IMR-90 (cell line): ENCODE results near the gene FRMD6.

Experiments
- BHLHE40 ChIP-seq: fragments of 150-350 bp; IDR thresholded peaks from 2 replicates; pipeline ENCODE4 v1.6.1; 2016; ENCODE audit warnings: mild to moderate bottlenecking, low read depth, low read length
- CHD1 ChIP-seq: IDR thresholded peaks from 2 replicates; pipeline ENCODE4 v1.6.1; 2012; ENCODE audit warnings: low read depth, low read length, improper control_type of control experiment
- FOS ChIP-seq: fragments of 150-350 bp; IDR thresholded peaks from 2 replicates; pipeline ENCODE4 v1.6.1; 2016; ENCODE audit warnings: low read depth, low read length
- MAFK ChIP-seq: IDR thresholded peaks from 2 replicates; pipeline ENCODE4 v1.6.1; 2012; ENCODE audit warnings: low read depth, low read length, improper control_type of control experiment
- MAZ ChIP-seq: IDR thresholded peaks from 2 replicates; pipeline ENCODE4 v1.6.1; 2012; ENCODE audit warnings: low read depth, mild to moderate bottlenecking, low read length, improper control_type of control experiment, moderate library complexity, borderline replicate concordance
- NFE2L2 ChIP-seq: fragments of 150-350 bp; IDR thresholded peaks from 2 replicates; pipeline ENCODE4 v1.6.1; 2016; ENCODE audit warnings: low read depth, mild to moderate bottlenecking, low read length
- POLR2A ChIP-seq: IDR thresholded peaks from 2 replicates; pipeline ENCODE4 v1.6.1; 2012; ENCODE audit warnings: mild to moderate bottlenecking, low read depth, low read length
- RAD21 ChIP-seq: IDR thresholded peaks from 2 replicates; pipeline ENCODE4 v1.6.1; 2012; ENCODE audit warnings: low read length, improper control_type of control experiment
- RCOR1 ChIP-seq: IDR thresholded peaks from 2 replicates; pipeline ENCODE4 v1.6.1; 2012; ENCODE audit warnings: mild to moderate bottlenecking, low read length, improper control_type of control experiment; ENCODE audit not compliant: insufficient replicate concordance
- RFX5 ChIP-seq: IDR thresholded peaks from 2 replicates; pipeline ENCODE4 v1.8.0; 2012; ENCODE audit warnings: low read depth, mild to moderate bottlenecking, low read length, moderate library complexity
- SMC3 ChIP-seq: fragments of 150-350 bp; IDR thresholded peaks from 2 replicates; pipeline ENCODE4 v1.6.1; 2016; ENCODE audit warnings: low read depth, mild to moderate bottlenecking, antibody characterized with exemption, low read length, moderate library complexity
- TF ChIP-seq, protein P1 (sequence below): conservative IDR thresholded peaks from 2 replicates; pipeline ENCODE4 v1.5.1; 2012; ENCODE audit warnings: mild to moderate bottlenecking, low read depth, low read length, improper control_type of control experiment
- TF ChIP-seq, protein P2 (sequence below): fragments of 150-350 bp; IDR thresholded peaks from 2 replicates; pipeline ENCODE4 v1.6.1; 2017; ENCODE audit warnings: mild to moderate bottlenecking, antibody characterized with exemption, low read length, low read depth
- TF ChIP-seq, protein P3 (sequence below): fragments of 150-350 bp; IDR thresholded peaks from 2 replicates; pipeline ENCODE4 v1.6.1; 2016; ENCODE audit warnings: low read depth, mild to moderate bottlenecking, low read length, moderate library complexity, borderline replicate concordance

DNA sequence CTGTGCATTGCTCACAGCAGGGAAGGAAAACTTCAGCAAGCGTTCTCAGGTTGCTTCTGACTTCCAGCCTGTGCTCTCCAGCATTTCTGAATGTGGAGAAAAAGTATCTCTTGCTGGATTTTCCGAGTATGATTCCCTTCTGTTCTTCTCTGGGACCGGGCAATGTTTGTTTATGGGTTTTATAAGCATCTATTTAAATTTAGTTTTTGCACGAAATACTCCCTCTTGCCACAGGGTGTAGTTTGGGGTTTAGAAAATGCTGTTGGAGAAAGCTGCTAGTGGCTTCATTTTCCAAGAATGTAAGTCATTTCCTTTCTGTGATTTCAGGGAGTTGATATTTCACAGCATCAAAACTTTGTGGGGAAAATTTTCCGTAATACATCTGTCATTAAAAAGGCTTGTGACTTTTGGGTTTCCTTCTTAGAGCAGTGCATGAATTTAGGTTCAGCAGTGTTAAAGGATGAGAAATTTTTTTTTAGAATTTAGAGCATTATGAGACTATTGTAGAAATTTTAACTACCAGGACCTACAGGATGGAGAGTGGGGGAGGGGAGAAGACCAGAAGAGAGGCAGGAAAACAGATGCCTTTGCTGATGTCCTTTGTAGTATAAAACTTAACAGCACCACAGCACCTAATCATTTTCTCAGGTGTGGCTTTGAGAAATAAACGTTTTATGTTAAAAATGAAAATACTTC lies 1.5 kb downstream of the FRMD6 start:
- TF ChIP-seq, protein P1, sequence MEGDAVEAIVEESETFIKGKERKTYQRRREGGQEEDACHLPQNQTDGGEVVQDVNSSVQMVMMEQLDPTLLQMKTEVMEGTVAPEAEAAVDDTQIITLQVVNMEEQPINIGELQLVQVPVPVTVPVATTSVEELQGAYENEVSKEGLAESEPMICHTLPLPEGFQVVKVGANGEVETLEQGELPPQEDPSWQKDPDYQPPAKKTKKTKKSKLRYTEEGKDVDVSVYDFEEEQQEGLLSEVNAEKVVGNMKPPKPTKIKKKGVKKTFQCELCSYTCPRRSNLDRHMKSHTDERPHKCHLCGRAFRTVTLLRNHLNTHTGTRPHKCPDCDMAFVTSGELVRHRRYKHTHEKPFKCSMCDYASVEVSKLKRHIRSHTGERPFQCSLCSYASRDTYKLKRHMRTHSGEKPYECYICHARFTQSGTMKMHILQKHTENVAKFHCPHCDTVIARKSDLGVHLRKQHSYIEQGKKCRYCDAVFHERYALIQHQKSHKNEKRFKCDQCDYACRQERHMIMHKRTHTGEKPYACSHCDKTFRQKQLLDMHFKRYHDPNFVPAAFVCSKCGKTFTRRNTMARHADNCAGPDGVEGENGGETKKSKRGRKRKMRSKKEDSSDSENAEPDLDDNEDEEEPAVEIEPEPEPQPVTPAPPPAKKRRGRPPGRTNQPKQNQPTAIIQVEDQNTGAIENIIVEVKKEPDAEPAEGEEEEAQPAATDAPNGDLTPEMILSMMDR: peak; percentile 24; the same call in 1 of the 2 replicates
- TF ChIP-seq POLR2A: peak; percentile 57
- no peak for TF ChIP-seq FOS
- TF ChIP-seq, protein P2, sequence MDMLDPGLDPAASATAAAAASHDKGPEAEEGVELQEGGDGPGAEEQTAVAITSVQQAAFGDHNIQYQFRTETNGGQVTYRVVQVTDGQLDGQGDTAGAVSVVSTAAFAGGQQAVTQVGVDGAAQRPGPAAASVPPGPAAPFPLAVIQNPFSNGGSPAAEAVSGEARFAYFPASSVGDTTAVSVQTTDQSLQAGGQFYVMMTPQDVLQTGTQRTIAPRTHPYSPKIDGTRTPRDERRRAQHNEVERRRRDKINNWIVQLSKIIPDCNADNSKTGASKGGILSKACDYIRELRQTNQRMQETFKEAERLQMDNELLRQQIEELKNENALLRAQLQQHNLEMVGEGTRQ: no peak
- TF ChIP-seq, protein P3, sequence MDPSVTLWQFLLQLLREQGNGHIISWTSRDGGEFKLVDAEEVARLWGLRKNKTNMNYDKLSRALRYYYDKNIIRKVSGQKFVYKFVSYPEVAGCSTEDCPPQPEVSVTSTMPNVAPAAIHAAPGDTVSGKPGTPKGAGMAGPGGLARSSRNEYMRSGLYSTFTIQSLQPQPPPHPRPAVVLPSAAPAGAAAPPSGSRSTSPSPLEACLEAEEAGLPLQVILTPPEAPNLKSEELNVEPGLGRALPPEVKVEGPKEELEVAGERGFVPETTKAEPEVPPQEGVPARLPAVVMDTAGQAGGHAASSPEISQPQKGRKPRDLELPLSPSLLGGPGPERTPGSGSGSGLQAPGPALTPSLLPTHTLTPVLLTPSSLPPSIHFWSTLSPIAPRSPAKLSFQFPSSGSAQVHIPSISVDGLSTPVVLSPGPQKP: no peak
- TF ChIP-seq MAFK: no peak
- TF ChIP-seq SMC3: peak; percentile 25; the same call in 1 of the 2 replicates
- TF ChIP-seq NFE2L2: no peak
- no peak for TF ChIP-seq BHLHE40
- no peak for TF ChIP-seq RFX5
- no peak for TF ChIP-seq MAZ
- TF ChIP-seq RAD21: peak; percentile 39
- TF ChIP-seq RCOR1: no peak
- TF ChIP-seq CHD1: peak; percentile 84
